Left lung (tissue), 10 donors: ENCODE data around the gene ATF3. TPM values are rescaled to one million over a fixed set of nuclear protein-coding genes. Genes with fewer than 3 reads are reported as not detected.

Experiments
- ATAC-seq: fragments of 200-7000 bp; cut with Tn5 transposase; one replicate; pipeline ENCODE4 v1.9.1; 2020; ENCODE audit warnings: moderate library complexity
- DNase-seq, 4 donors: peaks; one replicate each; pipeline ENCODE4 v3.0.0-alpha.2; 2013 to 2020
- H3K27ac ChIP-seq, 2 donors: fragments of 200-600 bp; sonication (generic) in 1 of 2; one replicate each; pipeline versions ENCODE4 v1.5.0 to v1.8.0; 2020 to 2021
- H3K27me3 ChIP-seq, 2 donors: fragments of 200-600 bp; sonication (generic) in 1 of 2; one replicate each; pipeline versions ENCODE4 v1.5.0 to v1.8.0; 2020 to 2021
- H3K36me3 ChIP-seq, 2 donors: fragments of 200-600 bp; sonication (generic) in 1 of 2; one replicate each; pipeline versions ENCODE4 v1.5.0 to v1.8.0; 2020 to 2021
- H3K4me1 ChIP-seq, 2 donors: fragments of 200-600 bp; one replicate each; pipeline ENCODE4 v1.8.0; 2021
- H3K4me3 ChIP-seq, 2 donors: fragments of 200-600 bp; sonication (generic) in 1 of 2; one replicate each; pipeline versions ENCODE4 v1.5.0 to v1.8.0; 2020 to 2021; ENCODE audit warnings: mild to moderate bottlenecking in 1 of 2
- H3K9me3 ChIP-seq, 2 donors: fragments of 200-600 bp; sonication (generic) in 1 of 2; one replicate each; pipeline versions ENCODE4 v1.5.0 to v1.8.0; 2020 to 2021
- CTCF ChIP-seq, 2 donors: fragments of 200-600 bp; sonication (generic) in 1 of 2; IDR thresholded peaks; one replicate each; pipeline versions ENCODE4 v1.5.0 to v1.8.0; 2021; ENCODE audit warnings: antibody characterized with exemption in 2 of 2
- intact Hi-C, 2 donors: fragments of 100-400 bp; cut with DNase I; formaldehyde crosslinking; loops; one replicate each; pipeline versions ENCODE4 v1.11.2 to v1.14.2; 2022
- polyA plus RNA-seq, 6 donors: library from polyadenylated mRNA; unstranded; fragments of 120-200 nt; gene quantifications; one replicate each; pipeline ENCODE4 v1.2.1, GENCODE V29; 2013; ENCODE audit not compliant: insufficient read length in 6 of 6
- total RNA-seq, 2 donors: library from RNA; stranded (reverse); fragmentation: NEBNext Ultra II Directional; extraction: Animal tissue kit (Norgen Biotek cat#: 25700); gene quantifications; one replicate each; pipeline ENCODE4 v1.2.1, GENCODE V29; 2021
- donor health status: DM: no; HTN: yes; CAD: no.
- donor health status: DM: no; HTN: no; CAD: no.

The ATF3 gene
- total and polyA plus RNA-seq, 8 donors, result 5.6 to 81.8 (median 25.1) TPM

- Histone ChIP-seq H3K4me3 (no peak overlapping the region), H3K36me3 (no peaks in the 10 kb centered on the region), H3K27me3 (peaks cover 0 to 15% of the 10 kb centered on the region in 2 donors), H3K9me3 (no peaks in the 10 kb centered on the region), H3K4me1 (peaks cover 0 to 5% of the 10 kb centered on the region in 2 donors), H3K27ac (no peak overlapping the region)
- no peak for DNase-seq
- intact Hi-C loops, result no loop called here
- no peak for TF ChIP-seq CTCF (IDR thresholded peaks at IDR 0.05)
- no peak for ATAC-seq
Observed at GRCh38 chr1:212582291-212582690, 26.3 kb upstream of the ATF3 start.

GRCh38 chr1:212582808-212583615, 25.5 kb upstream of the ATF3 start:
- DNase-seq, result no peak
- no peak for ATAC-seq
- H3K27me3 ChIP-seq, result peaks cover 0 to 23% of the 10 kb centered on the region in 2 donors
- peaks cover 0 to 5% of the 10 kb centered on the region in 2 donors for H3K4me1 ChIP-seq
- H3K9me3 ChIP-seq, result no peaks in the 10 kb centered on the region
- intact Hi-C loops, result no loop called here
- no peaks in the 10 kb centered on the region for H3K36me3 ChIP-seq
- no peak for TF ChIP-seq CTCF (IDR thresholded peaks at IDR 0.05)
- no peak overlapping the region for H3K4me3 ChIP-seq
- H3K27ac ChIP-seq, result no peak overlapping the region

- intact Hi-C loops, result no loop called here
- Histone ChIP-seq H3K4me1 (peaks cover 0 to 5% of the 10 kb centered on the region in 2 donors), H3K36me3 (no peaks in the 10 kb centered on the region), H3K27me3 (peaks cover 0 to 27% of the 10 kb centered on the region in 2 donors), H3K4me3 (no peak overlapping the region), H3K9me3 (no peaks in the 10 kb centered on the region), H3K27ac (no peak overlapping the region)
- ATAC-seq (no peak), DNase-seq (no peak)
- no peak for TF ChIP-seq CTCF (IDR thresholded peaks at IDR 0.05)
Observed at GRCh38 chr1:212583643-212584042, 24.9 kb upstream of the ATF3 start.

- no peak for ATAC-seq
- Histone ChIP-seq H3K27me3 (peaks cover 0 to 27% of the 10 kb centered on the region in 2 donors), H3K4me1 (peaks cover 0 to 5% of the 10 kb centered on the region in 2 donors), H3K27ac (no peak overlapping the region), H3K36me3 (no peaks in the 10 kb centered on the region), H3K4me3 (no peak overlapping the region), H3K9me3 (no peaks in the 10 kb centered on the region)
- DNase-seq, result no peak
- no peak for TF ChIP-seq CTCF (IDR thresholded peaks at IDR 0.05)
- intact Hi-C loops, result no loop called here
Observed at GRCh38 chr1:212584092-212584886, 24.3 kb upstream of the ATF3 start.

- intact Hi-C loops, result no loop called here
- Histone ChIP-seq H3K4me3 (no peak overlapping the region), H3K36me3 (no peaks in the 10 kb centered on the region), H3K27me3 (peaks cover 0 to 27% of the 10 kb centered on the region in 2 donors), H3K9me3 (no peaks in the 10 kb centered on the region), H3K27ac (no peak overlapping the region), H3K4me1 (peaks cover 0 to 3% of the 10 kb centered on the region in 2 donors)
- ATAC-seq (no peak), DNase-seq (no peak)
- TF ChIP-seq CTCF (IDR thresholded peaks at IDR 0.05), result no peak
Observed at GRCh38 chr1:212585210-212585609, 23.4 kb upstream of the ATF3 start.
